HepG2 (cell line): ENCODE results near the gene RIPOR3. TPM values are rescaled to one million over a fixed set of nuclear protein-coding genes. Genes with fewer than 3 reads are reported as not detected.
A peak's percentile ranks its signal among the peaks of the same experiment; 100 is the strongest.

Experiments
- EEA1 ChIP-seq: sonication (generic); formaldehyde crosslinking; IDR thresholded peaks from 2 replicates; pipeline ENCODE4 v1.5.1; 2020; ENCODE audit warnings: mild to moderate bottlenecking, missing genetic modification reagents, borderline replicate concordance
- MTA1 ChIP-seq: sonication (generic); formaldehyde crosslinking; IDR thresholded peaks from 2 replicates; pipeline ENCODE4 v1.4.0; 2020; ENCODE audit warnings: missing genetic modification reagents, mild to moderate bottlenecking, borderline replicate concordance
- MZF1 ChIP-seq: sonication (generic); formaldehyde crosslinking; IDR thresholded peaks from 2 replicates; pipeline ENCODE4 v1.8.1; 2023; ENCODE audit warnings: mild to moderate bottlenecking, missing genetic modification reagents, borderline replicate concordance
- PAF1 ChIP-seq: IDR thresholded peaks from 2 replicates; pipeline ENCODE4 v1.6.1; 2016; ENCODE audit warnings: missing genetic modification reagents, missing compliant biosample characterization
- SRSF4 ChIP-seq: fragments of 200-400 bp; formaldehyde crosslinking; IDR thresholded peaks from one replicate; pipeline ENCODE4 v1.6.1; 2018; ENCODE audit warnings: mild to moderate bottlenecking, low read depth, low read length, moderate library complexity; ENCODE audit not compliant: poor library complexity, severe bottlenecking
- ZBTB8A ChIP-seq: sonication (generic); formaldehyde crosslinking; IDR thresholded peaks from 2 replicates; pipeline ENCODE4 v1.4.0; 2020; ENCODE audit warnings: mild to moderate bottlenecking, low read depth, missing genetic modification reagents, borderline replicate concordance
- ZNF143 ChIP-seq: sonication (generic); formaldehyde crosslinking; IDR thresholded peaks from 2 replicates; pipeline ENCODE4 v1.4.0; 2020; ENCODE audit warnings: missing genetic modification reagents
- ZNF207 ChIP-seq: fragments of 450-650 bp; IDR thresholded peaks from 2 replicates; pipeline ENCODE4 v1.6.1; 2016; ENCODE audit warnings: antibody characterized with exemption, borderline replicate concordance
- ZNF790 ChIP-seq: sonication (generic); formaldehyde crosslinking; IDR thresholded peaks from 2 replicates; pipeline ENCODE4 v1.8.0; 2022; ENCODE audit warnings: missing genetic modification reagents, mild to moderate bottlenecking, borderline replicate concordance
- polyA plus RNA-seq, 8 experiments: library from polyadenylated mRNA; depleted of rRNA in 3 of 8; stranded (reverse) in 7 of 8; unstranded in 1 of 8; fragments of >200 nt; fragmentation: Illumina TruSeq in 4 of 8; extraction: Trizol in 4 of 8; gene quantifications; 2 replicates each; pipeline versions ENCODE4 v1.2.1 to v1.2.3, GENCODE V29; 2011 to 2016; ENCODE audit warnings: low read depth in 4 of 8, missing spikeins in 1 of 8, mixed read lengths in 1 of 8; ENCODE audit not compliant: insufficient read depth in 1 of 8
- total RNA-seq, 5 experiments: library from RNA; depleted of rRNA; stranded (reverse); fragments of >200 nt; fragmentation: Illumina TruSeq; extraction: Trizol; gene quantifications; 2 replicates each; pipeline ENCODE4 v1.2.3, GENCODE V29; 2016; ENCODE audit warnings: low read depth in 1 of 5
- TF ChIP-seq, protein P1 (sequence below): sonication (generic); formaldehyde crosslinking; IDR thresholded peaks from 2 replicates; pipeline ENCODE4 v1.9.0; 2021; ENCODE audit warnings: missing genetic modification reagents, borderline replicate concordance
- TF ChIP-seq, protein P2 (sequence below): IDR thresholded peaks from 2 replicates; pipeline ENCODE4 v1.6.1; 2018; ENCODE audit warnings: missing genetic modification reagents, mild to moderate bottlenecking, missing compliant biosample characterization
- TF ChIP-seq, protein P3 (sequence below): sonication (generic); formaldehyde crosslinking; IDR thresholded peaks from 2 replicates; pipeline ENCODE4 v1.4.0; 2020; ENCODE audit warnings: missing genetic modification reagents
- TF ChIP-seq, protein P4 (sequence below): IDR thresholded peaks from 2 replicates; pipeline ENCODE4 v1.6.1; 2016; ENCODE audit warnings: missing genetic modification reagents, missing compliant biosample characterization
- TF ChIP-seq, protein P5 (sequence below): sonication (generic); formaldehyde crosslinking; IDR thresholded peaks from 2 replicates; pipeline ENCODE4 v1.5.0; 2020; ENCODE audit warnings: mild to moderate bottlenecking, missing genetic modification reagents

The RIPOR3 gene
- total and polyA plus RNA-seq, 2 of the 13 experiments (the other 11 are each of a cell fraction or from before 2014, with no cell fraction given): 0.18 TPM; not detected in 1

DNA sequence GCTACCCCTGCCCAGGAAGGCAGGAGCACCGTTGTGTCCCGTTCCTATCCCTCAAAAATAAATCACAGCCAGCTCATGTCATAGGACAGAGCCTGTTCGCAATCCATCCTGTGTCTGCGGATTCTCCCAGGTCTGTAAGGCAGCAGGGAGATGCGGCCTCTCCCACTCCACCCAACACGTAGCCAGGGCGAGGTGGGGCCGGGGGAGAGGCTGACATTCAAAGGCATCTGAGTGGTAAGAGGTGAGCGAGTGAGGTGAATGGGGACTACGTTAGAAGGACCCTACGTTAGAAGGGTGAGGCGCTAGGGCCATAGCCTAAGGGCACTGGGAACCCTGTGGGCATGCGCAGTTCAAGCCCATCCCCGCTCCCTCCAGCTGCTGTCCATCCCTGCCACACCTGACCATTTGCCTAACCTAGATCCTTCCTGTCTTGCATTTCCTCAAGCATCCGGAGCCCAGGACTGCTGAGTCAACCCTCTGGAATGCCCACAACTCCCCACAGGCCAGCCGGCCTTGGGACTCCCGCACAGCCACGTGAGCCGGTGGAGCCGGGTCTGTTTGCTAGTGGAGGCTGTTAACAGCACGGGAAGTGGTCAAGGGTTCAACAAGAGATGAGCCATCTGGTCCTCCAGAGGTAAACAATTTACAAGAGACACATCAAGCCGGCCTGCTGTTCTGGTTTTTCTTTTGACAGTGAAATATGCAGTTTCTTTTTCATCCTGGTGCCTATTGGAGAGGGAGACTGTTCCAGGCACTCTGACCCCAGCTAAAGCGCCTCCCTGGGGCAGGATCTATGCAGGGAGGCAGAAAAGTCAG, 45.9 kb downstream of the RIPOR3 start (continued):
- TF ChIP-seq, protein P1, sequence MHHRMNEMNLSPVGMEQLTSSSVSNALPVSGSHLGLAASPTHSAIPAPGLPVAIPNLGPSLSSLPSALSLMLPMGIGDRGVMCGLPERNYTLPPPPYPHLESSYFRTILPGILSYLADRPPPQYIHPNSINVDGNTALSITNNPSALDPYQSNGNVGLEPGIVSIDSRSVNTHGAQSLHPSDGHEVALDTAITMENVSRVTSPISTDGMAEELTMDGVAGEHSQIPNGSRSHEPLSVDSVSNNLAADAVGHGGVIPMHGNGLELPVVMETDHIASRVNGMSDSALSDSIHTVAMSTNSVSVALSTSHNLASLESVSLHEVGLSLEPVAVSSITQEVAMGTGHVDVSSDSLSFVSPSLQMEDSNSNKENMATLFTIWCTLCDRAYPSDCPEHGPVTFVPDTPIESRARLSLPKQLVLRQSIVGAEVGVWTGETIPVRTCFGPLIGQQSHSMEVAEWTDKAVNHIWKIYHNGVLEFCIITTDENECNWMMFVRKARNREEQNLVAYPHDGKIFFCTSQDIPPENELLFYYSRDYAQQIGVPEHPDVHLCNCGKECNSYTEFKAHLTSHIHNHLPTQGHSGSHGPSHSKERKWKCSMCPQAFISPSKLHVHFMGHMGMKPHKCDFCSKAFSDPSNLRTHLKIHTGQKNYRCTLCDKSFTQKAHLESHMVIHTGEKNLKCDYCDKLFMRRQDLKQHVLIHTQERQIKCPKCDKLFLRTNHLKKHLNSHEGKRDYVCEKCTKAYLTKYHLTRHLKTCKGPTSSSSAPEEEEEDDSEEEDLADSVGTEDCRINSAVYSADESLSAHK: no peak
- TF ChIP-seq, protein P2, sequence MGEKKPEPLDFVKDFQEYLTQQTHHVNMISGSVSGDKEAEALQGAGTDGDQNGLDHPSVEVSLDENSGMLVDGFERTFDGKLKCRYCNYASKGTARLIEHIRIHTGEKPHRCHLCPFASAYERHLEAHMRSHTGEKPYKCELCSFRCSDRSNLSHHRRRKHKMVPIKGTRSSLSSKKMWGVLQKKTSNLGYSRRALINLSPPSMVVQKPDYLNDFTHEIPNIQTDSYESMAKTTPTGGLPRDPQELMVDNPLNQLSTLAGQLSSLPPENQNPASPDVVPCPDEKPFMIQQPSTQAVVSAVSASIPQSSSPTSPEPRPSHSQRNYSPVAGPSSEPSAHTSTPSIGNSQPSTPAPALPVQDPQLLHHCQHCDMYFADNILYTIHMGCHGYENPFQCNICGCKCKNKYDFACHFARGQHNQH (CRISPR knock-in tag): peak; percentile 99
- TF ChIP-seq, protein P3, sequence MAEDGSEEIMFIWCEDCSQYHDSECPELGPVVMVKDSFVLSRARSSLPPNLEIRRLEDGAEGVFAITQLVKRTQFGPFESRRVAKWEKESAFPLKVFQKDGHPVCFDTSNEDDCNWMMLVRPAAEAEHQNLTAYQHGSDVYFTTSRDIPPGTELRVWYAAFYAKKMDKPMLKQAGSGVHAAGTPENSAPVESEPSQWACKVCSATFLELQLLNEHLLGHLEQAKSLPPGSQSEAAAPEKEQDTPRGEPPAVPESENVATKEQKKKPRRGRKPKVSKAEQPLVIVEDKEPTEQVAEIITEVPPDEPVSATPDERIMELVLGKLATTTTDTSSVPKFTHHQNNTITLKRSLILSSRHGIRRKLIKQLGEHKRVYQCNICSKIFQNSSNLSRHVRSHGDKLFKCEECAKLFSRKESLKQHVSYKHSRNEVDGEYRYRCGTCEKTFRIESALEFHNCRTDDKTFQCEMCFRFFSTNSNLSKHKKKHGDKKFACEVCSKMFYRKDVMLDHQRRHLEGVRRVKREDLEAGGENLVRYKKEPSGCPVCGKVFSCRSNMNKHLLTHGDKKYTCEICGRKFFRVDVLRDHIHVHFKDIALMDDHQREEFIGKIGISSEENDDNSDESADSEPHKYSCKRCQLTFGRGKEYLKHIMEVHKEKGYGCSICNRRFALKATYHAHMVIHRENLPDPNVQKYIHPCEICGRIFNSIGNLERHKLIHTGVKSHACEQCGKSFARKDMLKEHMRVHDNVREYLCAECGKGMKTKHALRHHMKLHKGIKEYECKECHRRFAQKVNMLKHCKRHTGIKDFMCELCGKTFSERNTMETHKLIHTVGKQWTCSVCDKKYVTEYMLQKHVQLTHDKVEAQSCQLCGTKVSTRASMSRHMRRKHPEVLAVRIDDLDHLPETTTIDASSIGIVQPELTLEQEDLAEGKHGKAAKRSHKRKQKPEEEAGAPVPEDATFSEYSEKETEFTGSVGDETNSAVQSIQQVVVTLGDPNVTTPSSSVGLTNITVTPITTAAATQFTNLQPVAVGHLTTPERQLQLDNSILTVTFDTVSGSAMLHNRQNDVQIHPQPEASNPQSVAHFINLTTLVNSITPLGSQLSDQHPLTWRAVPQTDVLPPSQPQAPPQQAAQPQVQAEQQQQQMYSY (CRISPR knock-in tag): no peak
- TF ChIP-seq SRSF4 (no peak), ZNF790 (CRISPR knock-in tag) (no peak), ZNF207 (0 out of 2 replicates have a peak, but pooled peaks have one; percentile 23), MTA1 (CRISPR knock-in tag) (peak; percentile 97; the same call in 1 of the 2 replicates), EEA1 (CRISPR knock-in tag) (peak; percentile 79; the same call in 1 of the 2 replicates), ZNF143 (CRISPR knock-in tag) (peak; percentile 67), ZBTB8A (0 out of 2 replicates have a peak, but pooled peaks have one; percentile 35), PAF1 (CRISPR knock-in tag) (no peak), MZF1 (CRISPR knock-in tag) (0 out of 2 replicates have a peak, but pooled peaks have one; percentile 30)
- TF ChIP-seq, protein P4, sequence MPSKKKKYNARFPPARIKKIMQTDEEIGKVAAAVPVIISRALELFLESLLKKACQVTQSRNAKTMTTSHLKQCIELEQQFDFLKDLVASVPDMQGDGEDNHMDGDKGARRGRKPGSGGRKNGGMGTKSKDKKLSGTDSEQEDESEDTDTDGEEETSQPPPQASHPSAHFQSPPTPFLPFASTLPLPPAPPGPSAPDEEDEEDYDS (CRISPR knock-in tag): peak; percentile 65; the same call in 1 of the 2 replicates
- TF ChIP-seq, protein P5, sequence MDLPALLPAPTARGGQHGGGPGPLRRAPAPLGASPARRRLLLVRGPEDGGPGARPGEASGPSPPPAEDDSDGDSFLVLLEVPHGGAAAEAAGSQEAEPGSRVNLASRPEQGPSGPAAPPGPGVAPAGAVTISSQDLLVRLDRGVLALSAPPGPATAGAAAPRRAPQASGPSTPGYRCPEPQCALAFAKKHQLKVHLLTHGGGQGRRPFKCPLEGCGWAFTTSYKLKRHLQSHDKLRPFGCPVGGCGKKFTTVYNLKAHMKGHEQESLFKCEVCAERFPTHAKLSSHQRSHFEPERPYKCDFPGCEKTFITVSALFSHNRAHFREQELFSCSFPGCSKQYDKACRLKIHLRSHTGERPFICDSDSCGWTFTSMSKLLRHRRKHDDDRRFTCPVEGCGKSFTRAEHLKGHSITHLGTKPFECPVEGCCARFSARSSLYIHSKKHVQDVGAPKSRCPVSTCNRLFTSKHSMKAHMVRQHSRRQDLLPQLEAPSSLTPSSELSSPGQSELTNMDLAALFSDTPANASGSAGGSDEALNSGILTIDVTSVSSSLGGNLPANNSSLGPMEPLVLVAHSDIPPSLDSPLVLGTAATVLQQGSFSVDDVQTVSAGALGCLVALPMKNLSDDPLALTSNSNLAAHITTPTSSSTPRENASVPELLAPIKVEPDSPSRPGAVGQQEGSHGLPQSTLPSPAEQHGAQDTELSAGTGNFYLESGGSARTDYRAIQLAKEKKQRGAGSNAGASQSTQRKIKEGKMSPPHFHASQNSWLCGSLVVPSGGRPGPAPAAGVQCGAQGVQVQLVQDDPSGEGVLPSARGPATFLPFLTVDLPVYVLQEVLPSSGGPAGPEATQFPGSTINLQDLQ (CRISPR knock-in tag): no peak
